ENCODE measurements around the gene DSP. TPM values are rescaled to one million over a fixed set of nuclear protein-coding genes. Genes with fewer than 3 reads are reported as not detected.

DSP gene
- total RNA-seq, 1 experiment from 2014 or later: 104 TPM

- DNase-seq (ENCODE audit: low read depth, low spot score) (no peak), ATAC-seq (no peak)
- Histone ChIP-seq H3K27ac (ENCODE audit: low read depth, low read length) (no peak overlapping the region), H2AFZ (ENCODE audit: low read depth, low read length, poor library complexity, severe bottlenecking) (no peak overlapping the region), H4K20me1 (ENCODE audit: insufficient read depth) (no peaks in the 10 kb centered on the region), H3K9ac (ENCODE audit: low read length) (no peak overlapping the region), H3K27me3 (ENCODE audit: insufficient read depth, low read length) (no peaks in the 10 kb centered on the region), H3K9me3 (ENCODE audit: control insufficient read depth in 1 of 2, insufficient read depth in 1 of 2, low read depth in 1 of 2, low read length in 2 of 2) (no peaks in the 10 kb centered on the region), H3K9me2 (ENCODE audit: insufficient read depth) (no peaks in the 10 kb centered on the region), H3K79me2 (ENCODE audit: insufficient read depth, low read length) (peaks cover 56% of the 10 kb centered on the region), H3K4me1 (ENCODE audit: control insufficient read depth in 1 of 2, insufficient read depth in 2 of 2, low read length in 2 of 2) (peaks cover 10 to 20% of the 10 kb centered on the region in 2 experiments; a peak in 3 of 4 replicates), H3K4me2 (ENCODE audit: low read length) (no peak overlapping the region), H3K4me3 (replicated peaks in 1 of 2; ENCODE audit: low read depth in 1 of 2, low read length in 2 of 2) (no peak overlapping the region), H3K36me3 (ENCODE audit: control insufficient read depth in 1 of 2, insufficient read depth in 2 of 2, low read length in 2 of 2) (peaks cover 22 to 34% of the 10 kb centered on the region in 2 experiments)
- ChIA-PET POLR2A (no interaction called here), CTCF (no interaction called here), RAD21 (ENCODE audit: low non-redundant PET in 1 of 2, low total read pairs in 2 of 2, uncharacterized antibody in 2 of 2, unreplicated experiment in 2 of 2) (no interaction called here)
- TF ChIP-seq ELF1 (IDR thresholded peaks at IDR 0.05; ENCODE audit: borderline replicate concordance, low read depth) (no peak), CBX3 (IDR thresholded peaks at IDR 0.05; ENCODE audit: low read depth) (no peak), CEBPB (IDR thresholded peaks at IDR 0.05; ENCODE audit: low read depth) (no peak), RAD21 (IDR thresholded peaks at IDR 0.05; ENCODE audit: low read depth) (no peak), SIN3A (IDR thresholded peaks at IDR 0.05; ENCODE audit: low read depth) (no peak), EZH2 (IDR thresholded peaks at IDR 0.05) (no peak), POLR2A (IDR thresholded peaks at IDR 0.05; ENCODE audit: borderline replicate concordance, extremely low read depth, insufficient read depth, insufficient read length) (no peak), YY1 (IDR thresholded peaks at IDR 0.05; ENCODE audit: extremely low read depth, insufficient replicate concordance, low read depth, low read length) (no peak), EZH2phosphoT487 (IDR thresholded peaks at IDR 0.05; ENCODE audit: borderline replicate concordance) (no peak), ZBTB33 (IDR thresholded peaks at IDR 0.05; ENCODE audit: extremely low read depth, insufficient replicate concordance, low read length) (no peak), FOSL1 (IDR thresholded peaks at IDR 0.05; ENCODE audit: low read depth) (no peak), ZNF274 (IDR thresholded peaks at IDR 0.05; ENCODE audit: low read depth, low read length) (no peak), REST (IDR thresholded peaks at IDR 0.05; ENCODE audit: low read depth) (no peak), JUND (IDR thresholded peaks at IDR 0.05) (no peak), CTCF (IDR thresholded peaks at IDR 0.05 in 2 of 3, conservative IDR thresholded peaks at IDR 0.05 in 1 of 3; ENCODE audit: borderline replicate concordance in 1 of 3, insufficient read depth in 1 of 3, low read depth in 2 of 3, low read length in 2 of 3) (no peak), SP1 (IDR thresholded peaks at IDR 0.05; ENCODE audit: low read depth) (no peak), SRF (IDR thresholded peaks at IDR 0.05; ENCODE audit: low read depth) (no peak)
- intact Hi-C loops (cut with micrococcal nuclease): no loop called here
- no TSS peak for BruUV-seq (replicated peaks)
Observed at GRCh38 chr6:7593229-7593628, 51.8 kb downstream of the DSP start.

Measured in HCT116 (cell line).